Stomach (tissue), 9 donors: ENCODE data around the gene RNF166. TPM values are rescaled to one million over a fixed set of nuclear protein-coding genes. Genes with fewer than 3 reads are reported as not detected.

Experiments
- DNase-seq, 2 donors: peaks; one replicate each; pipeline versions ENCODE4 v3.0.0 to v3.0.0-alpha.2; 2013 to 2019
- H3K27ac ChIP-seq, 5 donors: fragments of 200-600 bp in 4 of 5; sonication (generic) in 4 of 5; one replicate each; pipeline ENCODE4 v1.5.1; 2013 to 2019; ENCODE audit warnings: mild to moderate bottlenecking in 1 of 5, moderate library complexity in 1 of 5
- H3K27me3 ChIP-seq, 3 donors: fragments of 200-600 bp; sonication (generic); one replicate each; pipeline ENCODE4 v1.5.1; 2017 to 2019; ENCODE audit warnings: mixed run types in 1 of 3
- H3K36me3 ChIP-seq, 4 donors: fragments of 200-600 bp; sonication (generic); 1 replicate in 3 of 4; 2 replicates in 1 of 4; pipeline ENCODE4 v1.5.1; 2016 to 2019
- H3K4me1 ChIP-seq, 4 donors: fragments of 200-600 bp; sonication (generic); one replicate each; pipeline ENCODE4 v1.5.1; 2016 to 2019
- H3K4me3 ChIP-seq, 4 donors: fragments of 200-600 bp; sonication (generic) in 3 of 4; one replicate each; pipeline ENCODE4 v1.5.1; 2016 to 2019; ENCODE audit warnings: mild to moderate bottlenecking in 1 of 4
- H3K9me3 ChIP-seq, 4 donors: fragments of 200-600 bp; sonication (generic); one replicate each; pipeline ENCODE4 v1.5.1; 2016 to 2019
- CTCF ChIP-seq, 7 experiments: fragments of 450-650 bp in 4 of 7; fragments of 200-600 bp in 3 of 7; sonication (generic) in 3 of 7; IDR thresholded peaks; one replicate each; pipeline ENCODE4 v1.5.1; 2016 to 2019; ENCODE audit warnings: antibody characterized with exemption in 7 of 7, control low read depth in 2 of 7, mild to moderate bottlenecking in 1 of 7
- EP300 ChIP-seq: sonication (generic); formaldehyde crosslinking; IDR thresholded peaks from one replicate; pipeline ENCODE4 v1.6.1; 2017; ENCODE audit warnings: antibody characterized with exemption
- POLR2A ChIP-seq, 4 donors: fragments of 450-650 bp; IDR thresholded peaks; one replicate each; pipeline ENCODE4 v1.6.1; 2016; ENCODE audit warnings: antibody characterized with exemption in 4 of 4, control low read depth in 2 of 4, mild to moderate bottlenecking in 1 of 4, moderate library complexity in 1 of 4
- POLR2AphosphoS5 ChIP-seq, 3 donors: sonication (generic); formaldehyde crosslinking; IDR thresholded peaks; one replicate each; pipeline ENCODE4 v1.6.1; 2016; ENCODE audit warnings: antibody characterized with exemption in 3 of 3
- WGBS, 5 donors: extraction: QIAGEN DNeasy Blood & Tissue Kit in 3 of 5; methylation state at CpG; one replicate each; pipeline versions ENCODE4 v1.1.5 to v1.1.7; 2013 to 2018; 5-methylcytosine and 5-hydroxymethylcytosine counted together
- intact Hi-C: fragments of 100-400 bp; cut with DNase I; formaldehyde crosslinking; loops from one replicate; pipeline ENCODE4 v1.15.1; 2023; ENCODE audit warnings: low total_unique reads
- polyA plus RNA-seq, 3 donors: library from polyadenylated mRNA; stranded (reverse); fragments of 200-250 nt; gene quantifications; one replicate each; pipeline ENCODE4 v1.2.3, GENCODE V29; 2013
- total RNA-seq, 5 donors: library from RNA; depleted of rRNA; stranded (reverse); fragments of >200 nt; gene quantifications; one replicate each; pipeline versions ENCODE4 v1.1.0 to v1.2.3, GENCODE V29; 2014 to 2016
- donor health status: healthy with polysubstance abuse.
- donor health status: Bipolar disorder and iron deficiency.
- donor health status: healthy.

The RNF166 gene
- total and polyA plus RNA-seq, 8 donors = 8.8 to 31.9 (median 13.9) TPM

- Histone ChIP-seq H3K9me3 (no peaks in the 10 kb centered on the region), H3K4me3 (no peak overlapping the region), H3K4me1 (no peaks in the 10 kb centered on the region), H3K27me3 (no peaks in the 10 kb centered on the region), H3K36me3 (peaks cover 60 to 85% (median 85%) of the 10 kb centered on the region in 4 donors), H3K27ac (no peak overlapping the region)
- no peak for TF ChIP-seq POLR2A (IDR thresholded peaks at IDR 0.05)
- TF ChIP-seq CTCF (IDR thresholded peaks at IDR 0.05) = no peak
- TF ChIP-seq POLR2AphosphoS5 (IDR thresholded peaks at IDR 0.05) = no peak
- TF ChIP-seq EP300 = no peak
- intact Hi-C loops = loop anchor here (10.0 kb wide), 2 partner anchors 443 to 483 kb away; partner anchors contain the start of genes CDH15 and ZNF778
- DNase-seq = no peak
- 59 to 84% (median 62%) methylated on average over 2 to 15 of the region's 15 CpGs for WGBS, 5 donors
Measured at GRCh38 chr16:88731699-88732098, 25.5 kb upstream of the RNF166 start.

GRCh38 chr16:88730632-88731607 is 24.7 kb upstream of the RNF166 start:
- H3K4me3 ChIP-seq = no peak overlapping the region
- no peaks in the 10 kb centered on the region for H3K27me3 ChIP-seq
- TF ChIP-seq POLR2A (IDR thresholded peaks at IDR 0.05) = no peak
- no peak for TF ChIP-seq CTCF (IDR thresholded peaks at IDR 0.05)
- no peak for TF ChIP-seq POLR2AphosphoS5 (IDR thresholded peaks at IDR 0.05)
- no peak for TF ChIP-seq EP300
- no peak overlapping the region for H3K27ac ChIP-seq
- H3K4me1 ChIP-seq = no peaks in the 10 kb centered on the region
- H3K36me3 ChIP-seq = peaks cover 66 to 85% (median 85%) of the 10 kb centered on the region in 4 donors
- intact Hi-C loops = loop anchor here (10.0 kb wide), 2 partner anchors 444 to 484 kb away; partner anchors contain the start of genes CDH15 and ZNF778
- WGBS, 5 donors = 88 to 92% (median 90%) methylated on average over 27 to 34 of the region's 34 CpGs
- DNase-seq = no peak
- H3K9me3 ChIP-seq = no peaks in the 10 kb centered on the region

GRCh38 chr16:88727871-88728270 is 21.7 kb upstream of the RNF166 start:
- H3K36me3 ChIP-seq = peaks cover 66 to 85% (median 85%) of the 10 kb centered on the region in 4 donors

More at GRCh38 chr16:88727871-88728270, 21.7 kb upstream of the RNF166 start:
- Histone ChIP-seq H3K9me3 (no peaks in the 10 kb centered on the region), H3K4me1 (no peaks in the 10 kb centered on the region), H3K27ac (no peak overlapping the region), H3K27me3 (no peaks in the 10 kb centered on the region), H3K4me3 (no peak overlapping the region)
- TF ChIP-seq POLR2A (IDR thresholded peaks at IDR 0.05) (no peak), EP300 (no peak), POLR2AphosphoS5 (IDR thresholded peaks at IDR 0.05) (no peak), CTCF (IDR thresholded peaks at IDR 0.05) (no peak)
- DNase-seq = peak in 1 of 2 donors; percentile 61
- intact Hi-C loops = no loop called here
- WGBS, 5 donors = 48 to 72% (median 62%) methylated on average over 10 to 20 of the region's 20 CpGs
